ENCODE measurements around the gene DRC7. TPM values are rescaled to one million over a fixed set of nuclear protein-coding genes. Genes with fewer than 3 reads are reported as not detected.

Gene DRC7
- total and polyA plus RNA-seq, 9 of the 15 experiments (the other 6 are each of a cell fraction or from before 2014, with no cell fraction given): 0.04 to 0.33 (median 0.12) TPM; not detected in 3

DNA sequence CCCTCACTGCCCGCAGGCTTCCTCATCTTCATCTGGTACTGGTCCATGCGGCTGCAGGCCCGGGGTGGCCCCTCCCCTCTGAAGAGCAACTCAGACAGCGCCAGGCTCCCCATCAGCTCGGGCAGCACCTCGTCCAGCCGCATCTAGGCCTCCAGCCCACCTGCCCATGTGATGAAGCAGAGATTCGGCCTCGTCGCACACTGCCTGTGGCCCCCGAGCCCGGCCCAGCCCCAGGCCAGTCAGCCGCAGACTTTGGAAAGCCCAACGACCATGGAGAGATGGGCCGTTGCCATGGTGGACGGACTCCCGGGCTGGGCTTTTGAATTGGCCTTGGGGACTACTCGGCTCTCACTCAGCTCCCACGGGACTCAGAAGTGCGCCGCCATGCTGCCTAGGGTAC lies 31.2 kb upstream of the DRC7 start:
- no TSS peak for BruUV-seq (replicated peaks)
- in situ Hi-C loops (cut with MboI): no loop called here
- no peak overlapping the region for H3K4me3 ChIP-seq
- TF ChIP-seq STAG1 (CRISPR knock-in tag; IDR thresholded peaks at IDR 0.05; ENCODE audit: borderline replicate concordance) (no peak), THAP12 (CRISPR knock-in tag; IDR thresholded peaks at IDR 0.05) (no peak), KDM2B (CRISPR knock-in tag; IDR thresholded peaks at IDR 0.05) (no peak), PHB2 (IDR thresholded peaks at IDR 0.05; ENCODE audit: low read depth) (no peak), ZBTB7A (IDR thresholded peaks at IDR 0.05; ENCODE audit: borderline replicate concordance, control insufficient read depth, low read depth, low read length) (no peak), ZBTB43 (CRISPR knock-in tag; IDR thresholded peaks at IDR 0.05) (no peak)
- TF ChIP-seq, protein P1, sequence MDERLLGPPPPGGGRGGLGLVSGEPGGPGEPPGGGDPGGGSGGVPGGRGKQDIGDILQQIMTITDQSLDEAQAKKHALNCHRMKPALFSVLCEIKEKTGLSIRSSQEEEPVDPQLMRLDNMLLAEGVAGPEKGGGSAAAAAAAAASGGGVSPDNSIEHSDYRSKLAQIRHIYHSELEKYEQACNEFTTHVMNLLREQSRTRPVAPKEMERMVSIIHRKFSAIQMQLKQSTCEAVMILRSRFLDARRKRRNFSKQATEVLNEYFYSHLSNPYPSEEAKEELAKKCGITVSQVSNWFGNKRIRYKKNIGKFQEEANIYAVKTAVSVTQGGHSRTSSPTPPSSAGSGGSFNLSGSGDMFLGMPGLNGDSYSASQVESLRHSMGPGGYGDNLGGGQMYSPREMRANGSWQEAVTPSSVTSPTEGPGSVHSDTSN (CRISPR knock-in tag; IDR thresholded peaks at IDR 0.05; ENCODE audit: low read depth): no peak
- TF ChIP-seq, protein P1 (tag; conservative IDR thresholded peaks at IDR 0.05; ENCODE audit: low read depth): no peak
- TF ChIP-seq, protein P2, sequence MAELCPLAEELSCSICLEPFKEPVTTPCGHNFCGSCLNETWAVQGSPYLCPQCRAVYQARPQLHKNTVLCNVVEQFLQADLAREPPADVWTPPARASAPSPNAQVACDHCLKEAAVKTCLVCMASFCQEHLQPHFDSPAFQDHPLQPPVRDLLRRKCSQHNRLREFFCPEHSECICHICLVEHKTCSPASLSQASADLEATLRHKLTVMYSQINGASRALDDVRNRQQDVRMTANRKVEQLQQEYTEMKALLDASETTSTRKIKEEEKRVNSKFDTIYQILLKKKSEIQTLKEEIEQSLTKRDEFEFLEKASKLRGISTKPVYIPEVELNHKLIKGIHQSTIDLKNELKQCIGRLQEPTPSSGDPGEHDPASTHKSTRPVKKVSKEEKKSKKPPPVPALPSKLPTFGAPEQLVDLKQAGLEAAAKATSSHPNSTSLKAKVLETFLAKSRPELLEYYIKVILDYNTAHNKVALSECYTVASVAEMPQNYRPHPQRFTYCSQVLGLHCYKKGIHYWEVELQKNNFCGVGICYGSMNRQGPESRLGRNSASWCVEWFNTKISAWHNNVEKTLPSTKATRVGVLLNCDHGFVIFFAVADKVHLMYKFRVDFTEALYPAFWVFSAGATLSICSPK (IDR thresholded peaks at IDR 0.05; ENCODE audit: borderline replicate concordance): no peak
- TF ChIP-seq, protein P3, sequence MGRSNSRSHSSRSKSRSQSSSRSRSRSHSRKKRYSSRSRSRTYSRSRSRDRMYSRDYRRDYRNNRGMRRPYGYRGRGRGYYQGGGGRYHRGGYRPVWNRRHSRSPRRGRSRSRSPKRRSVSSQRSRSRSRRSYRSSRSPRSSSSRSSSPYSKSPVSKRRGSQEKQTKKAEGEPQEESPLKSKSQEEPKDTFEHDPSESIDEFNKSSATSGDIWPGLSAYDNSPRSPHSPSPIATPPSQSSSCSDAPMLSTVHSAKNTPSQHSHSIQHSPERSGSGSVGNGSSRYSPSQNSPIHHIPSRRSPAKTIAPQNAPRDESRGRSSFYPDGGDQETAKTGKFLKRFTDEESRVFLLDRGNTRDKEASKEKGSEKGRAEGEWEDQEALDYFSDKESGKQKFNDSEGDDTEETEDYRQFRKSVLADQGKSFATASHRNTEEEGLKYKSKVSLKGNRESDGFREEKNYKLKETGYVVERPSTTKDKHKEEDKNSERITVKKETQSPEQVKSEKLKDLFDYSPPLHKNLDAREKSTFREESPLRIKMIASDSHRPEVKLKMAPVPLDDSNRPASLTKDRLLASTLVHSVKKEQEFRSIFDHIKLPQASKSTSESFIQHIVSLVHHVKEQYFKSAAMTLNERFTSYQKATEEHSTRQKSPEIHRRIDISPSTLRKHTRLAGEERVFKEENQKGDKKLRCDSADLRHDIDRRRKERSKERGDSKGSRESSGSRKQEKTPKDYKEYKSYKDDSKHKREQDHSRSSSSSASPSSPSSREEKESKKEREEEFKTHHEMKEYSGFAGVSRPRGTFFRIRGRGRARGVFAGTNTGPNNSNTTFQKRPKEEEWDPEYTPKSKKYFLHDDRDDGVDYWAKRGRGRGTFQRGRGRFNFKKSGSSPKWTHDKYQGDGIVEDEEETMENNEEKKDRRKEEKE (IDR thresholded peaks at IDR 0.05; ENCODE audit: borderline replicate concordance in 1 of 2, control insufficient read depth in 1 of 2, low read depth in 2 of 2, low read length in 1 of 2): no peak

More for the DNA sequence above, 31.2 kb upstream of the DRC7 start:
- WGBS (ENCODE audit: insufficient coverage, low coverage, missing lambda C conversion rate): 68% methylated on average over 16 of the region's 21 CpGs
- H3K36me3 ChIP-seq (ENCODE audit: control insufficient read depth, insufficient read depth, low read length): no peaks in the 10 kb centered on the region
- FAIRE-seq: no peak
- no peak overlapping the region for H3K9ac ChIP-seq (ENCODE audit: insufficient read depth in 1 of 2, low read depth in 2 of 2, low read length in 2 of 2)
- no peak for ATAC-seq
- H3K4me1 ChIP-seq (replicated peaks in 1 of 2; ENCODE audit: control insufficient read depth in 2 of 2, insufficient read depth in 2 of 2, low read length in 2 of 2): peaks cover 17 to 29% of the 10 kb centered on the region in 2 experiments
- no peaks in the 10 kb centered on the region for H4K20me1 ChIP-seq (replicated peaks; ENCODE audit: control insufficient read depth, insufficient read depth, low read length)
- H3K9me1 ChIP-seq (ENCODE audit: control insufficient read depth, insufficient read depth, low read length): peaks cover 3% of the 10 kb centered on the region
- H3K4me2 ChIP-seq (ENCODE audit: insufficient read depth, low read length): no peak overlapping the region
- ChIA-PET POLR2A (interaction anchor here (1.6 kb wide), 1 partner anchor 8 kb away, joined by 7 read pairs; no protein-coding TSS in a partner anchor), CTCF (ENCODE audit: low intra/inter-chr PET ratio) (no interaction called here)
- no peaks in the 10 kb centered on the region for H3K9me3 ChIP-seq (replicated peaks; ENCODE audit: control insufficient read depth, insufficient read depth, low read depth, low read length)
- intact Hi-C loops (cut with micrococcal nuclease): loop anchor here (10.0 kb wide), 1 partner anchor 231 kb away; no protein-coding TSS in a partner anchor
- H3K27me3 ChIP-seq (ENCODE audit: control insufficient read depth in 2 of 2, insufficient read depth in 2 of 2, low read length in 2 of 2): 0 out of 5 replicates have a peak, but pooled peaks cover 0 to under 1% of the 10 kb centered on the region in 2 experiments
- DNase-seq (ENCODE audit: extremely low read depth in 1 of 4, low spot score in 3 of 4): no peak
- H2AFZ ChIP-seq (ENCODE audit: low read depth, low read length): no peak overlapping the region
- no peaks in the 10 kb centered on the region for H3K79me2 ChIP-seq (ENCODE audit: control insufficient read depth, insufficient read depth, low read length)
- H3K27ac ChIP-seq (ENCODE audit: extremely low read depth, low read depth, low read length): no peak overlapping the region
